NB4 (cell line): Measurements from ENCODE around the gene SRP19.

Experiments used
- DNase-seq: peaks from one replicate; pipeline ENCODE4 v3.0.0; 2010; ENCODE audit warnings: low read depth
- H3K4me3 ChIP-seq: one replicate; pipeline ENCODE4 v1.5.1; 2011; ENCODE audit warnings: mild to moderate bottlenecking, low read depth, low read length, moderate library complexity
- CTCF ChIP-seq: IDR thresholded peaks from one replicate; pipeline ENCODE4 v1.5.1; 2012; ENCODE audit warnings: low read depth, low read length
- MYC ChIP-seq: IDR thresholded peaks from 2 replicates; pipeline ENCODE4 v1.6.1; 2011; ENCODE audit warnings: low read depth, low read length
- POLR2A ChIP-seq: IDR thresholded peaks from 2 replicates; pipeline ENCODE4 v1.6.1; 2011; ENCODE audit warnings: mild to moderate bottlenecking; ENCODE audit not compliant: insufficient read length; ENCODE audit errors: extremely low read depth
- TF ChIP-seq, protein P1 (sequence below): IDR thresholded peaks from 2 replicates; pipeline ENCODE4 v1.6.1; 2011; ENCODE audit warnings: low read depth, low read length

The SRP19 gene

DNA sequence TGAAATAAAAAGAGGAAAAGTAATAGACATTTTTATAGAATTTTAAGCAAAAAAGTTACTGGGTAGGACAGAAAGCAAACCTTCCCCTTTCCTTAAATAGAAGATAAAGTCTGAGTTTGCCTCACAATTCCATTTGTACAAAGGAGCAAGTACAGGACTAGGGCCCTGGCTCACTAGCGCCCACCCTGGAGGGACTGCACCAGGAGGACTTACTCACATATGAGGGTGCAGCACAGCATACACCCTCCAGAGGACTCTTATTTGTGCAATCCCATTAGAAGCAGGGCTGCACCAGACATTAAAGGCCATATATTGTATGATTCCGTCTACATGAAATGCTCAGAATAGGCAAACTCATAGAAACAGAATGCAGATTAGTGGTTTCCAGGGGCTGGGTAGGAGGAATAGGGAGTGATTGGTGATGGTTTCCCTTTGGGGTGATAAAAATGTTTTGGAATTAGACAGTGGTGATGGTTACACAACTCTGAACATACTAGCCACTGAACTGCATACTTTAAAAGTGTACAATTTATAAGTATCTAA, 56.4 kb downstream of the SRP19 start:
- H3K4me3 ChIP-seq, result no peak overlapping the region
- TF ChIP-seq POLR2A (no peak), CTCF (peak; percentile 18)
- DNase-seq, result peak; percentile 53

- TF ChIP-seq CTCF (no peak), MYC (no peak), POLR2A (no peak)
- TF ChIP-seq, protein P1, sequence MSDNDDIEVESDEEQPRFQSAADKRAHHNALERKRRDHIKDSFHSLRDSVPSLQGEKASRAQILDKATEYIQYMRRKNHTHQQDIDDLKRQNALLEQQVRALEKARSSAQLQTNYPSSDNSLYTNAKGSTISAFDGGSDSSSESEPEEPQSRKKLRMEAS, result no peak
- DNase-seq, result no peak
- no peak overlapping the region for H3K4me3 ChIP-seq
Observed at GRCh38 chr5:112918136-112918535, 57.0 kb downstream of the SRP19 start.

DNA sequence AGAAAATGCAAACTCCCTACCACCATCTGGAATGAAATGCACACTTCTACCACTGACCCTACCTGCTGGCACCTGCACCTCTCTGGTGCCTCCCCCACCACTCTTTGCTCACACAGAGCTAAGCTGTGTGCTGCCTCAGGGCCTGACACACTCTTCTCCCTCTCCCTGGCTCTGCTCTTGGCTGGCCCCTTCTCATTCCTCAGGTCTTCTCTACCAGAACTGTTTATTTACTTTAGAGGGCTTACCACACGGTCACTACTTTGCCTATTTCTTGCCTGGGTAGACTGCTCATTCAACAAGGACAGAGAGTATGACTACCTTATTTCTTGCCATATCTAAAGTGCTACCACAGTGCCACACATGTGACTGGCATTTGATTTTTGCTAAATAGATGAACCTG, 57.6 kb downstream of the SRP19 start:
- DNase-seq, result no peak
- TF ChIP-seq, protein P1, result no peak
- TF ChIP-seq MYC (no peak), CTCF (no peak), POLR2A (no peak)
- H3K4me3 ChIP-seq, result no peak overlapping the region
